GM18502 (cell line): Measurements from ENCODE around the gene KBTBD3.

Source experiments
- ATAC-seq: cut with Tn5 transposase; IDR thresholded peaks from one replicate; pipeline ENCODE4 v1.9.1; 2021; ENCODE audit warnings: mild to moderate bottlenecking; ENCODE audit not compliant: unreplicated experiment, poor library complexity

KBTBD3 gene, protein sequence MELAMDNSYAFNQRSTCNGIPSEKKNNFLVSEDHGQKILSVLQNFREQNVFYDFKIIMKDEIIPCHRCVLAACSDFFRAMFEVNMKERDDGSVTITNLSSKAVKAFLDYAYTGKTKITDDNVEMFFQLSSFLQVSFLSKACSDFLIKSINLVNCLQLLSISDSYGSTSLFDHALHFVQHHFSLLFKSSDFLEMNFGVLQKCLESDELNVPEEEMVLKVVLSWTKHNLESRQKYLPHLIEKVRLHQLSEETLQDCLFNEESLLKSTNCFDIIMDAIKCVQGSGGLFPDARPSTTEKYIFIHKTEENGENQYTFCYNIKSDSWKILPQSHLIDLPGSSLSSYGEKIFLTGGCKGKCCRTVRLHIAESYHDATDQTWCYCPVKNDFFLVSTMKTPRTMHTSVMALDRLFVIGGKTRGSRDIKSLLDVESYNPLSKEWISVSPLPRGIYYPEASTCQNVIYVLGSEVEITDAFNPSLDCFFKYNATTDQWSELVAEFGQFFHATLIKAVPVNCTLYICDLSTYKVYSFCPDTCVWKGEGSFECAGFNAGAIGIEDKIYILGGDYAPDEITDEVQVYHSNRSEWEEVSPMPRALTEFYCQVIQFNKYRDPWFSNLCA

DNA sequence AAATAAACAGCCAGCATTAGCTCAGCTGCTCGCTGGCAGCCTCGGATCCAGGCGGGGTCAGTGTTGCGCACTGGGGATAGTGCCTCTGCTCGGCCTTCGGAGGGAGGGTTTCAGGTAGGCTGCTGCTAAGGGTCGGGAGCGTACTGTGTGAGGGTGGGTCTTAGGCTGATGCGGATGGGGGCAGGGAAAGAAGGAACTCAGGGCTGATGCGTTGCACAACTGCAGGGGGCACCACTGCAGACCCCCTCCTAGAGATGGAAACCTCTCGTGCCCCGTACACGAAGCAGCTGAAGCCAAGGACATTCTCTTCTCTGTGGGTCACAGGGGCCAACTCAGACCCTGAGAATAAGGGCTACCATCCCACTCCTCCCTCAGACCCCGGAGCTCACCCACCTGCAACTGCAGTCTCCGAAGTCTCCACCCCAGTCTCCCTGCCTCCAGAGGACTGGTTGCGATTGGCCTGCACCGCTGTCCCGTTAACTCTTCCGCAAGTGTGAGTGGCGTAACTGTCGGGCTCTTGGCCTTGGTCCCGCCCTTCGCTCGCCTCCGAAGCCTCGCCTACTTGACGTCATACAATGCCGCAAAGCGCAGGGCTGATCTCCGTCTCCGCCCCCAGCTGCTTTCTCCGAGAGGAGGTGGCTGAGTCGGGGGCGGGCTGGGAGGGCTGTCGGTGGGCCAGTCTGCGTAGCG is at the start of gene KBTBD3:
Gene KBTBD3 (minus strand): TSS at position 429 of the 690 bp plus-strand sequence. CDS start 18,250 bp downstream, outside the sequence.
- peak; percentile 95 for ATAC-seq

- ATAC-seq: no peak
These were observed 44.6 kb upstream of the KBTBD3 start for GRCh38 chr11:106121570-106122320.

DNA sequence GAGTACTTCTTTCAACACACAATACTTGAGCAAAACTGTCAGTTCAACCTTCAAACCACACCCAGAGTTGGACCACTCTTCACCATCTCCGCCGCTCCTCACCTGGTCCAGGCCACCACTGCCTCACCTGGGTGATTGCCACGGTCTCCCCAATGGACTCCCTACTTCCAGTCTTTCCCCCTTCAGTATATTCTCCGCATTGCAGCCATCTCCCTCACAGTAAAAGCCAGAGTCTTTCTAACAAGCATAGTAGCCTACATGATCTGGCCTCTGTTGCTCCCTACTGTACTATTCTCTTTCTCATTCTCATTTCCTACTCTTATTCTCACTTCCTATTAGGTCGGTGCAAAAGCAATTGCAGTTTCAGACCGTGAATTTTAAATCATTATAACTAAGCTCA is 28.8 kb upstream of the KBTBD3 start:
- peak; percentile 57 for ATAC-seq

- no peak for ATAC-seq
These were observed 24.7 kb upstream of the KBTBD3 start for GRCh38 chr11:106101819-106102218.

GRCh38 chr11:106101370-106101769 is 24.2 kb upstream of the KBTBD3 start:
- no peak for ATAC-seq

- no peak for ATAC-seq
These were observed 21.9 kb upstream of the KBTBD3 start for GRCh38 chr11:106098893-106099553.

DNA sequence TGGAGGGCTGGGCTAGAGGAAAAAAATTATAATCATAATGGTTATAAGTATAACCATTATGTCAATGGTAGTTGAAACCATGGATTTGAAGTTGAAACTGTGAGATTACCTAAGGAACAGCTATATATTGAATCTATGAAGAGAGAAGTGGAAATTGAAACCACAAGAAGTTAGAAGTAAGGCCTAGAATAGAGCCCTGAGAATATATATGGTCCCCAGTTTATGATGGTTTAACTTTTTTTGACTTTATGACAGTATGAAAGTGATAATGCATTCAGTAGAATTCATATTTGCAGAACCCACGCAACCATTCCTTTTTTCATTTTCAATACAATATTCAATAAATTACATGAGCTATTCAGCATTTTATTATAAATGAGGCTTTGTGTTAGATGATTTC is 15.3 kb upstream of the KBTBD3 start:
- no peak for ATAC-seq

DNA sequence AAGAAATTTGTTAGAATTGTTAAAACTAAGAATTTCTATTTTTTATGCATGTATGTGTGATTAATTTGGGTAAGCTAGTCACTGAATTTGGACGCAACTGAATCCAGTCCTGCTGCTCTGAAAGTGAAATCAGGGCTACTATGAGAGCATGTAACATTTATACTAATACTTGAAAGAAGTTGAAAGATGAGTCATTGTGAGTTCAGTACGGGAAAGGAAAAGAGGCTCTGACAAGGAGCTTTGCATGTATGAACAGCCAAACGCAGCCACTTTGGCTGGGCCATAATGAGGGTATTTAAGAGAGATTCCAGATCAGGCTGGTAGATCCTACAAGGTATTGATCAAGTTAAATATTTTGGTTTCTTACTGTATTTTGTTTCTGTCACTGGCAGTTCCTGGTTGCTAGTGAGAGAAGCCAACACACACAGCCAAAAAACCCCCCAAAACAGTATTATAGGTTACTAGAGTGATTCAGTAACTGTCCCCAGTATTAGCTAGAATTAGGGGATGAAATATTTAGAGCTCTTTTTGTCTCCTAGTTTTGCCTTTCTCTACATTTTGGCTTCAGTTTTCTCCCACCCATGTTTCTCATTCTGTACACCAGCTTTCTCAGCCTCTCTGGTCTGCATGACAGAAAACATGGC is 14.5 kb upstream of the KBTBD3 start:
- ATAC-seq: peak; percentile 98

DNA sequence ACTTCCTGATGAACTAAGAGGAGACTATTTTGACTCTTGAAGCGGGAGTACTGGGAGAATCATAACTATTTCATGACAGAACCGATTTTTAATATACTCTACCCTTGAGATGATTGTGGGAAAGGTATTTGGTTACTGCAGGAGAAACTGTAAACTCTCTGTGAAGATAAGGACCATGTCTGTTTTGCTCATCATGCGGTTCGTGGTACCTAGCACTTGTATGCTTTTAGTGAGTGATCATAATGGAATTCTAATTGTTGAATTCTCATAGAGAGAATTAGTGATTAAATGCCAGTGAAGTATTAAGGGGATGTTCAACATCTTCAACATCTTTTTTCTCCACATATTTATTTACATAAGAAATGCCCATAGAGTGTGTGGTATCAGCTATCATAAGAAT is 11.7 kb upstream of the KBTBD3 start:
- ATAC-seq: no peak

DNA sequence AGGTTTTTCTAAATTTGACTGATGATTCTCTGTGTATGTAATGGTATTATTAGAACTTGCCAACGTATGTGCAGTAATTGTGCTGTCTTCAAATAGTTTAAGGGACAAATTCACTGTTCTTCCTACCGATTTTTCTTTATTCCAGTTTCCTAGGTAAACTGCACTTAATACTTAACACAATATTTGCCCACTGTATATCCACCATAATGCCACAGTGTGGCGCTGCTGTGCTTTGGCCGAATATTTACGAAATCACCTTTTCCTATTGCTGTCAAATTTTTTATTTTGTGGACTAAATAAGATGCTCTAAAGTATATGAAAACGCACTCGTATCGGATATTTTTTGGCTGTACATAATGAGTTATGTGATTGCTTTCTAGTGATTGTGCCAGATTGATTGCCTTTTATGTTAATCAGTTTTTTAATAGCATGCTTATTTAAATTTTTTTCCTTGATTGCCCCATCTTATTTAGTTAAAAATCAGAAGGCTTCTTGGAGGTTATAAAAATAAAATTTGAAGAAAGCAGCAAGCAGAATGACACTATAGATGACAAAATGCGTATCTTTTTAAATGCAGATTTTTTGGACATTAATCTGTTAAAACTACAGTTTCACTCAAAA is 10.8 kb upstream of the KBTBD3 start:
- ATAC-seq: peak; percentile 35

- ATAC-seq: no peak
These were observed 9.7 kb upstream of the KBTBD3 start for GRCh38 chr11:106086850-106087249.

- ATAC-seq: no peak
These were observed 9.0 kb upstream of the KBTBD3 start for GRCh38 chr11:106086135-106086534.

DNA sequence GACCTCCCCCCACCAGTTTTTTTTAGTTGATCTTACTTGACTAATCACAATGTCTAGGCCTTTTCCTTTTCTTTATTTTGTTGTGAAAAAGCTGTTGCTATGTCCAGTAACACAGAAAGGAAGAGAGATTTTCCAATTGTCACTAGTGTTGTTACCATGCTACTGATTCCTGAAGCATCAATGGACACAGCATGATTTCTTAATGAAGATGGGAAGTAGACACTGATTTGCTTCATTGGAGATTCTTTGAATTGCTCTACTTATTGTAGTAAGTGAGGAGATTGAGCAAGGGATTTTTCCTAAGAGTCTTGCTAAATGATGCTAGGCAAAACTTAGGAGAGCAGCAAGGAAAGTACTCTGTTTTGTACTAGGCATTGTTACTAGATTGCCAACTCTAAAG is 4.9 kb upstream of the KBTBD3 start:
- no peak for ATAC-seq

GRCh38 chr11:106077609-106078455 is 685 bp upstream of the KBTBD3 start, which contains the start of gene AASDHPPT:
AASDHPPT (plus strand) TSS chr11:106077662; CDS start chr11:106077711, 49 bp downstream.
- ATAC-seq: peak; percentile 31

DNA sequence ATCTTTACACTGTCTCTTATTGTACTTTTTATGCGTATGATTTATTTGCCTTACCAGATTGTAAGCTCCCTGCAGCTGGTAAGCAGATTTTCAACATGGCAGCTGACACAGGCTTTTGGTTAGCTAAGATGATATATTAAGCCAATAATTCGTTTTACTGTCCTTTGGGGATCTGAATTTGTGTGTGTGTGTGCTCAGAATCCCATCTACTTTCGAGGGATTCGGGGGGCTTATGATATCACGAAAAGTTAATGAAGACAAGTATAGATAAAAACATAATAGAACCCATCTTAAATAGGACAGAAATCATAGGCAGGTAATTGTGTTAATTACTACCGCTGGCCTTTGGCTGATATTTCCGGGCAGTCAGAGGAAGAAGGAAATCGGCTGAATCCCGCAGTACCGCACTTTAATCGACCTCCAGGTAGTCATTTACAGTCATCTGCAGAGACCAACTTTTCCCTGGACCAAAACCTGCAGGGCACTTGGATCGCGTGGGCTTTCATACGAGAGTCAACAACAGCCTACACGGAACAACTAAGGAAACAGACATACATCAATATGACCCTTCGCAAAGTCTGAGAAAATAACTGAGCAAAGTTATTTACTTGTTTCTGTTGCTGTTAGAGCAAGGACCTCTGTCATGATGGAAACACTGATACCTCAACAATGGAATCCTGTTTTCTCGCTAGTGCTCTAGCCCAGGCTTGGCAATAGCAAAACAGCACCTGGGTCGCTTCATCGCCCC is 802 bp downstream of the KBTBD3 start:
- no peak for ATAC-seq

DNA sequence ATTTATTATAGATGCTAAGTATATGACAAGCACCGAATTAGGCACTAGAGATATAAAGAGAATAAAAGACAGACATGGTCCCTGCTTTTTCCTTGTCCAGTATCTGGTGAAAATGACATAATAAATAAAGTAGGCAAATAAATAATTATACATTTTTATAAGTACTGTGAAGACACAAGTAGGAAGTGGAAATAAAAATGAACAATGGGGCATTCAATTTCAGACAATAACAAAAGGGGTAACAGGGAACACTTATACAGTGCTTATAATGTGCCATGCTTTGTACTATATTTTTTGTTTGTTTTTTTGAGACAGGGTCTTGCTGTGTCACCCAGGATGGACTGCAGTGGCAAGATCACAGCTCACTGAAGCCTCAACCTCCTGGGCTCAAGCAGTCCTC is 4.3 kb downstream of the KBTBD3 start:
- ATAC-seq: no peak

- no peak for ATAC-seq
These were observed 6.5 kb downstream of the KBTBD3 start for GRCh38 chr11:106070606-106071005.
